Measurements from ENCODE around the gene ZDHHC11B. TPM values are rescaled to one million over a fixed set of nuclear protein-coding genes. Genes with fewer than 3 reads are reported as not detected.

ZDHHC11B gene
- total and polyA plus RNA-seq, 2 donors (not counting 1 experiment from before 2014, with no cell fraction given): under 0.01 TPM; not detected in 1

- H3K4me3 ChIP-seq (replicated peaks in 1 of 4; ENCODE audit: control extremely low read depth in 1 of 4, insufficient read depth in 1 of 4, low read depth in 3 of 4, low read length in 4 of 4): no peak overlapping the region
- no peak overlapping the region for H3K4me2 ChIP-seq (ENCODE audit: extremely low read depth, insufficient read depth, low read length)
- H3K36me3 ChIP-seq (ENCODE audit: control insufficient read depth, insufficient read depth, low read length): no peaks in the 10 kb centered on the region
- no peak overlapping the region for H3K27ac ChIP-seq (ENCODE audit: insufficient read depth, low read length)
- H3K27me3 ChIP-seq (ENCODE audit: control insufficient read depth, insufficient read depth, low read length): no peaks in the 10 kb centered on the region
- no peaks in the 10 kb centered on the region for H3K79me2 ChIP-seq (ENCODE audit: control insufficient read depth, insufficient read depth, low read length)
- H3K9me3 ChIP-seq (ENCODE audit: control insufficient read depth, insufficient read depth, low read depth, low read length): no peaks in the 10 kb centered on the region
- H2AFZ ChIP-seq (ENCODE audit: low read length): no peak overlapping the region
- no peaks in the 10 kb centered on the region for H4K20me1 ChIP-seq (ENCODE audit: control insufficient read depth, extremely low read depth, insufficient read depth, low read length)
- no peak for TF ChIP-seq CTCF (conservative IDR thresholded peaks at IDR 0.05 in 1 of 2, IDR thresholded peaks at IDR 0.05 in 1 of 2; ENCODE audit: low read depth in 1 of 2, low read length in 2 of 2)
- TF ChIP-seq EZH2 (IDR thresholded peaks at IDR 0.05; ENCODE audit: low read length, missing control alignments): no peak
- H3K9ac ChIP-seq (ENCODE audit: insufficient read depth, low read length): no peak overlapping the region
- no peaks in the 10 kb centered on the region for H3K4me1 ChIP-seq (ENCODE audit: control insufficient read depth, extremely low read depth, insufficient read depth, low read length)
- DNase-seq (ENCODE audit: low read depth in 2 of 2): no peak
Observed at GRCh38 chr5:820245-820644, 35.7 kb upstream of the ZDHHC11B start.

- no peaks in the 10 kb centered on the region for H3K79me2 ChIP-seq (ENCODE audit: control insufficient read depth, insufficient read depth, low read length)
- no peaks in the 10 kb centered on the region for H4K20me1 ChIP-seq (ENCODE audit: control insufficient read depth, extremely low read depth, insufficient read depth, low read length)
- no peak overlapping the region for H3K4me3 ChIP-seq (replicated peaks in 1 of 4; ENCODE audit: control extremely low read depth in 1 of 4, insufficient read depth in 1 of 4, low read depth in 3 of 4, low read length in 4 of 4)
- H3K27ac ChIP-seq (ENCODE audit: insufficient read depth, low read length): no peak overlapping the region
- H2AFZ ChIP-seq (ENCODE audit: low read length): no peak overlapping the region
- no peaks in the 10 kb centered on the region for H3K27me3 ChIP-seq (ENCODE audit: control insufficient read depth, insufficient read depth, low read length)
- no peak overlapping the region for H3K4me2 ChIP-seq (ENCODE audit: extremely low read depth, insufficient read depth, low read length)
- H3K9ac ChIP-seq (ENCODE audit: insufficient read depth, low read length): no peak overlapping the region
- DNase-seq (ENCODE audit: low read depth in 2 of 2): no peak
- H3K36me3 ChIP-seq (ENCODE audit: control insufficient read depth, insufficient read depth, low read length): no peaks in the 10 kb centered on the region
- TF ChIP-seq CTCF (conservative IDR thresholded peaks at IDR 0.05 in 1 of 2, IDR thresholded peaks at IDR 0.05 in 1 of 2; ENCODE audit: low read depth in 1 of 2, low read length in 2 of 2): no peak
- TF ChIP-seq EZH2 (IDR thresholded peaks at IDR 0.05; ENCODE audit: low read length, missing control alignments): no peak
- no peaks in the 10 kb centered on the region for H3K4me1 ChIP-seq (ENCODE audit: control insufficient read depth, extremely low read depth, insufficient read depth, low read length)
- no peaks in the 10 kb centered on the region for H3K9me3 ChIP-seq (ENCODE audit: control insufficient read depth, insufficient read depth, low read depth, low read length)
Observed at GRCh38 chr5:819078-819477, 34.5 kb upstream of the ZDHHC11B start.

- no peaks in the 10 kb centered on the region for H3K27me3 ChIP-seq (ENCODE audit: control insufficient read depth, insufficient read depth, low read length)
- H2AFZ ChIP-seq (ENCODE audit: low read length): no peak overlapping the region
- no peaks in the 10 kb centered on the region for H4K20me1 ChIP-seq (ENCODE audit: control insufficient read depth, extremely low read depth, insufficient read depth, low read length)
- H3K4me1 ChIP-seq (ENCODE audit: control insufficient read depth, extremely low read depth, insufficient read depth, low read length): no peaks in the 10 kb centered on the region
- H3K4me2 ChIP-seq (ENCODE audit: extremely low read depth, insufficient read depth, low read length): no peak overlapping the region
- DNase-seq (ENCODE audit: low read depth in 2 of 2): no peak
- H3K9ac ChIP-seq (ENCODE audit: insufficient read depth, low read length): no peak overlapping the region
- no peaks in the 10 kb centered on the region for H3K36me3 ChIP-seq (ENCODE audit: control insufficient read depth, insufficient read depth, low read length)
- H3K9me3 ChIP-seq (ENCODE audit: control insufficient read depth, insufficient read depth, low read depth, low read length): no peaks in the 10 kb centered on the region
- H3K27ac ChIP-seq (ENCODE audit: insufficient read depth, low read length): no peak overlapping the region
- no peak for TF ChIP-seq CTCF (conservative IDR thresholded peaks at IDR 0.05 in 1 of 2, IDR thresholded peaks at IDR 0.05 in 1 of 2; ENCODE audit: low read depth in 1 of 2, low read length in 2 of 2)
- no peak for TF ChIP-seq EZH2 (IDR thresholded peaks at IDR 0.05; ENCODE audit: low read length, missing control alignments)
- H3K4me3 ChIP-seq (replicated peaks in 1 of 4; ENCODE audit: control extremely low read depth in 1 of 4, insufficient read depth in 1 of 4, low read depth in 3 of 4, low read length in 4 of 4): no peak overlapping the region
- H3K79me2 ChIP-seq (ENCODE audit: control insufficient read depth, insufficient read depth, low read length): no peaks in the 10 kb centered on the region
Observed at GRCh38 chr5:816176-816575, 31.6 kb upstream of the ZDHHC11B start.
